DND-41 (cell line): ENCODE results near the gene UBLCP1.

Experiments
- CTCF ChIP-seq: IDR thresholded peaks from 2 replicates; pipeline ENCODE4 v1.5.1; 2012; ENCODE audit warnings: borderline replicate concordance, low read length, moderate library complexity, mild to moderate bottlenecking; ENCODE audit not compliant: poor library complexity, severe bottlenecking; ENCODE audit errors: extremely low read depth
- EZH2 ChIP-seq: IDR thresholded peaks from 3 replicates; pipeline ENCODE4 v1.6.1; 2012; ENCODE audit warnings: borderline replicate concordance, low read depth, mild to moderate bottlenecking, moderate library complexity, low read length, inconsistent platforms; ENCODE audit not compliant: severe bottlenecking

GRCh38 chr5:159330131-159330800 is 67.2 kb downstream of the UBLCP1 start, which contains the start of gene IL12B:
- TF ChIP-seq CTCF (no peak), EZH2 (no peak)
